ENCODE measurements around the gene TMEM69.
"Not testable (repeated sequence)": the region's sequence is repeated elsewhere in the genome, so short reads cannot be mapped to it uniquely, and the experiment has no call there.

TMEM69 gene, protein sequence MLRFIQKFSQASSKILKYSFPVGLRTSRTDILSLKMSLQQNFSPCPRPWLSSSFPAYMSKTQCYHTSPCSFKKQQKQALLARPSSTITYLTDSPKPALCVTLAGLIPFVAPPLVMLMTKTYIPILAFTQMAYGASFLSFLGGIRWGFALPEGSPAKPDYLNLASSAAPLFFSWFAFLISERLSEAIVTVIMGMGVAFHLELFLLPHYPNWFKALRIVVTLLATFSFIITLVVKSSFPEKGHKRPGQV

DNA sequence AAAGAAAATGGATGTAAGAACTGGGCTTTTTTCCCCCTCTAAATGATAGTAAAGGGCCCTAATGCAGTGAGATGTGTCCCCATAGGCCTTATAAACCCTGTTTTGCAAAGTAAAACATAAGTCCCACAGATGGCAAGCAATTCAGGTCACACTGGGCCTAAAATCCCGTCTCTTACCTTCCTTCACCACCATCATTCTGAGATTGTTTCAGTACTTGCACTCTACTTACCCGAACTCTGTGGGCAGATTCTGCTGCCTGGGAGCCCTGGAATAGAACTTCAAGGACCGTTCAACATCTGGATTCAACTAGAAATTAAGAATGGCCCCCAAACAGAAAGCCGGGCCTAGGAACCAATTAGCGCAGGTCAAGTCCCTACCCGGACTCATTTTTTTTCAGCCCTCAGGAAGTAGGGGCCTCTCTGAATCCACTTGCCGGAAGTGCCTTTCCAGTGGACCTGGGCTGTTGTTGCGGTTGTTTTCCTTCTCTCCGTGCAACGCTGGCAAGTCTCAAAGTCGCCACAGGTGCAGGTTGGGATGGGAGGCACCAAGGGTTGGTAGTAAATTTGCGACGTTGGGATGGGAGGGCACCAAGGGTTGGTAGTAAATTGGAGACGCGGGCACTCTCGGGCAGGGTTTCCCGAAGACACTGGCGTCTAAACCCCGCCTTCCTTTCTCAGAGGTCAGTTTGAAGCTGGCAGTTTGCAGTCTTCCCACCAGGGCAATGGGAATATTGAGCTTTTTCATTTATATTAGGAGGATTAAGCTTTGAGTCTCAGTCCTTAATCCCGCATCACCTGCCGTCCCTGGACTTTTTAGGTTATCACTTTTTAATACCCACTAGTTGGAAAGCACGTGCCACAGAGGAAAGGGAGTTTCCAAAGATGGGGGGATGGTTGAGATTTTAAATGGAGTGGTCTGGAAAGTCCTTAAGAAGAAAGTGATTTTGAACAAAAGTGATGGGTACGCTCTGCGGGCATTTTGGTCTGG, at the start of gene TMEM69:
TMEM69 (plus strand) TSS at position 428 of the 987 bp plus-strand sequence. CDS start 2,888 bp downstream, outside the sequence.
- DNase-seq (ENCODE audit: low read depth in 1 of 2, low spot score in 1 of 2) = peak; percentile 65 to 81

DNA sequence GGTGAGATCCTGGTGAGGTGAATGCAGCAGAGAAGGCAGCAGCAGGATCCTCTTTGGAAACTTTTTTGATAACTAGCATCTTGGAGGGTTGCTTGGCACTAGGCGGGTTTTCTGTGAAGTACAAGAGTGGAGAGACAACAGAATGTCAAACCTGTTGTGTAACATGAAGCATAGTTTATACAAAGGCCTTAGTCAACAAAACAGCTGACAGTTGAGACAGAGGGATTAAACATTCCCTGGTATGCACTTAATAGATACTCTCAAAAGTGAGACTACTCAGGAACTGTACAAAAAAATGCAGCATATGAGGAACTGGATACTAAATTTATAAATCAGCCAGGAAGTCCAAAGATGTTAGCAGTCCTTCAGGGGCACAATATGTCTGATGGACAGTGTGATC, 47.7 kb upstream of the TMEM69 start:
- DNase-seq (ENCODE audit: low read depth in 1 of 2, low spot score in 1 of 2) = no peak

DNA sequence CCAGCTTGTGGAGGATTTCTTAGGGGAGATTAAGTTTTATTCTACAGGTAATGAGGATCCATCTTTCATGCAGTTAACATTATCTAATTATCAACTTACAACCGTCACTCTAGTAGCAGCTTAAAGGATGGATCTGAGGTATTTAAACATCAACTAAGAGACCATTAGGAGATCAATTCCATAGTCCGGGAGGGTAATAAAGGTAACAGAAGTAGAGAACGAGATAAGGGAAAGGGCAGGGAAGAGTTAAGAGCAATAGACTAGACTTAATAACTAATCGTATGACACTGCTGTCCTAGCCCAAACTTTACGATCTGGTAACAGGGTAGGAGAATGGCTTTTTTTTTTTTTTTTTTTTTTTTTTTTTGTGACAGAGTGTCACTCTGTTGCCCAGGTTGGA, 44.7 kb upstream of the TMEM69 start:
- DNase-seq (ENCODE audit: low read depth in 1 of 2, low spot score in 1 of 2) = no peak

DNA sequence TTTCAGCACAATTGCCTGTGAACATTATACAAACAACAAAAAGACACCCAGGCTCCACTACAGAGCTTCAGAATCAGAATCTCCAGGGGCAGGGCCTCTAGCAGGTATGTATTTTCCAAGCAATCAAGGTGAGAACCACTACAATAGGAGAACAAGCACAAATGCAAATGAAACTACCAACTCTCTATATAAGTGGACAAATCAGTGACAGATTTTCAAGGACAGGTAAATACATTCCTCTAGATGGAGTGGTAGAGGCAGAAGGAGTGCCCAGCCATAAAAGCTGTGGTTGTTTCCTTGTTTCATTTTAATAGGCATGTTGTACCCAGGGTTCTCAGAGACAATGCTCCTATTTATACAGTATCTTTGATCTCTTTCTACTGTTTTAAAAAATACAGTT, 44.0 kb upstream of the TMEM69 start:
- DNase-seq (ENCODE audit: low read depth in 1 of 2, low spot score in 1 of 2) = no peak

DNA sequence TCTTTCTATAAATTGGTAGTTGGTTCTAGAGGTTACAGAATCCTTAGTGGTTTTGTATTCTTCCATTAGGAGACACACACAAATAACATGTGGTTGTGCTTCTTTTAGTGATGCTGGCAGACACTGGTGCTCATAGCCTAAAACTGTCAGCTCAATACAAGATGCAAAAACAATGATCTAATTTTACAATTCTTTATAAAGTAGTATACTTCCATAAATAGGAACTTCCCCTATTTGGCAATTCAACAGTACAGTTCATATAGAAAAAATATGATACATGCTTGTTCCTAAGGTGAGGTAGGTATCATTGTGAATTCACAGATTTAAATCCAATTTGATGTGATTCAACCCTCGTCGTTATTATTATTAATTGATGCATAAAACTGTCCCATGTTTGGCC, 43.3 kb upstream of the TMEM69 start:
- no peak for DNase-seq (ENCODE audit: low read depth in 1 of 2, low spot score in 1 of 2)

DNA sequence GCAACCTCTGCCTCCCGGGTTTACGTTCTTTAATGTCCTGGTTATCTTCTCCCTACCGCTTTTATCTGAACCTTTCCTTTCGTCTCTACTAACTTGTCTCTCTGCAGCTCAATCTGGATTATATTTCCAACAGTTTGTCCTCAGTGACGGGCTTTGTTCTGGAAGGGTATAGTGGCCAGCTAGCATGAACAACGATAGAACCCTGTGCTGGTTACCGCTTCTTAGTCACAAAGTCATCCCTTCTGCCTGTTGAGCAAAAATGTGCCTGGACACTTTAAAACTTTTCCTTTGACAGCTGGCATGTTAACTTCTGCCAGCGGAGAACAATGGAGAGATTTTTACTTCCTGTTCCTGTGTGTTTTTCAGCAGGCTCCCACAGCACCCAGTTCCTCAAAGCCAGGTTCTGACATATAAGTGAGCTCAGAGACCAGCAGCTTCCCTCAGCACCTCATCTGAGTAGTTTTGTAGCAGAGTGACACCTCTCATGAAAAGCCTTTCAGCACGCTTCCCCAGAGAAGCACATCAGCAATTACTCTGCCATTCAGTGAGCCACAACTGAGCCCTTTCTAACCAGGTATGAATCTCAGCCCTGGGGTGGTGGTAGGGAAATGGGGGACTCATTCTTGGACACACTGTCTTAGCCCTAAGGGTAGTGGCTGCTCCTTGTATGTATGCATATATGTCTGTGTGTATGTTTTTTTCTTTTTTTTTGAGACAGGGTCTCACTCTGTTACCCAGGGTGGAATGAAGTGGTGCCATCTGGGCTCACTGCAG, 40.5 kb upstream of the TMEM69 start:
- no peak for DNase-seq (ENCODE audit: low read depth in 1 of 2, low spot score in 1 of 2)

DNA sequence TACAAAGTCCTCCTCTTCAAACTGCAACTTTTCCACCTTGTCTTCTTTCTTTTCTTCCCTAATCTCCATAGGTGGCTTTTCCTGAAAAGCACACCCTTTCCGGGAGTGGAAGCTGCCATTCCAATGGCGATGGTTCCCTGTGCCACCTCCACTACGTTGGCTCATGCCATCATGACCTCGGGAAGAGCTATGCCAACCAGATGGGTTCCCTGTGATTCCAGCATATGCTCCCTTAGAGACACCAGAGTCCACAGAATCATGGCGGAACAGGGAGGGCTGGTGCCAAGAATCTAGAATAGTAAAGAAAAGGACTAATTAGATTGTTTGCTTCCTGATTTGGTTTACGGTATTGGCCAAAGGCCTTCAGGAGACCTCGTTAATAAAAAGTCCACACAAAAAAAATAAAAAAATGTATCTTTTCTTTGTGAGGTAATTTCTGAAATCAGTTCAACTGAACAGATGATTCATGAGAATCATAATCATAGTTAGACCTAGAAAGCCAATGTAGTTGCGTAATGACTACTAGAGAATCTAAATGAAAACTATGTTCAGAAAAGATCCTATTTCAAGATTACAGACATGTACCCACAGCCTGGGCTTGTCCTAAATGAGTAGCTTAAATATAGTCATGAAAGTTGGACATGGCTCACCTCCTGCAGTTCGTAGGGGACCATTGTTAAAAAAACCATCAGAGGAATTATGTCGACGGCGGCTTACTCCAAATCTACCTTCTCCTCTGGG, 33.3 kb upstream of the TMEM69 start:
- DNase-seq (ENCODE audit: low read depth in 1 of 2, low spot score in 1 of 2) = no peak

DNA sequence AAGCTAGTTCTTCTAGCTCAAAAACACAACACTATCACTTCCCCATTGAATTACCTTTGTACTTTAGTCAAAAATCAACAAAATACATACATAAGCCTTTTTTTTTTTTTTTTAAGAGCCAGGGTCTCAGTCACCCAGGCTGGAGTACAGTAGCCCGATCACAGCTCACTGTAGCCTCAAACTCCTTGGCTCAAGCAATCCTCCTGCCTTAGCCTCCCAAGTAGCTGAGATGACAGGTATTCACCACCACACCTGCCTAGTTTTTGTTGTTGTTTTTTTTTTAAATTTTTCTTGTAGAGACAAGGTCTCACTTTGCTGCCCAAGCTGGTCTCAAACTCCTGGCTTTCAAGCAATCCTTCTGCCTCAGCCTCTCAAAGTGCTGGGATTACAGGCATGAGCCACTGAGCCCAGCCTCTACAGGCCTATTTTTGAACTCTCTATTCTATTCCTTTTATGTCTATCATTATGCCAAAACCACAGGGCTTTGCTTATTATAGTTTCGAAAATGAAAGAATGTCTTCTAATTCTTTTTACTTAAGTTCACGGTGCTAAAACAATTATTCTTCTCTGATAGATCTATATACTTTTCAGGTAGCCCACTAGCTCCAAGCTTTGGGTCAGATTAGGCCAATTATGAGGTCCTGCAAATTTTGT, 31.3 kb upstream of the TMEM69 start:
- no peak for DNase-seq (ENCODE audit: low read depth in 1 of 2, low spot score in 1 of 2)

DNA sequence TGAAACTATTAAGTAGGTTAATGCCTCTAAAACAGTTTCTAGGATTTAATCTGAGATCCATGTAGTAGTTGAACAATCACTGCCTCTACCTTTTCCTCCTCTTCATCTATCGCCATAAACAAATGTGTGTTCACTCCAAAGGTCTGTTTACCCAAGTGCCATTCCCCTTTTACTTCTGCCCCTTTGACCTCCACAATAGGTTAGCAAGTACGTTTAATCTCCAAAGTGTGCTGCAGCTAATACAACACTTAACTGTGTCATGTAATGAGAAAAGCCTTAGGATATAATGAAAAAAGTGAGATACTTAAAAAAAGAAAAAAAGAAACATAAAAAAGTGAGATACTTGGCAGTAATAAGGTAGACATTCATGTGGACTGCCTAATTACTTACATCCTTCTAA, 29.8 kb upstream of the TMEM69 start:
- DNase-seq (ENCODE audit: low read depth in 1 of 2, low spot score in 1 of 2) = no peak

DNA sequence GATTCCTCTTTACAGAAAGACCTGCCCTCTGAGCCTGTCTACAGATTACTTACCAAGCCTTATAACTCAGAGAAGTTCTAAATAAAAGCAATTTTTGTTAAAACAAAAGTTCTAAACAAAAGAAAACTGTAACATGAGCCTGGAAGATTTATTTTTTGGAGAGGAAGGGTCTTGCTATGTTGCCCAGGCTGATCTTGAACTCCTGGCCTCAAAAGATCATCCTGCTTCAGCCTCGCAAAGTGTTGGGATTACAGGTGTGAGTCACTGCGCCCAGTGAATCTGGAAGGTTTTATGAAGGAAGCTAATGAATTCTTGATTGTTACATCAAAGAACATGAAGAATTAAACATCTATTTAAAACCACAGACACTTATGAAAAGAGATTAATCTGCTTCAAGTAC, 28.8 kb upstream of the TMEM69 start:
- no peak for DNase-seq (ENCODE audit: low read depth in 1 of 2, low spot score in 1 of 2)

DNA sequence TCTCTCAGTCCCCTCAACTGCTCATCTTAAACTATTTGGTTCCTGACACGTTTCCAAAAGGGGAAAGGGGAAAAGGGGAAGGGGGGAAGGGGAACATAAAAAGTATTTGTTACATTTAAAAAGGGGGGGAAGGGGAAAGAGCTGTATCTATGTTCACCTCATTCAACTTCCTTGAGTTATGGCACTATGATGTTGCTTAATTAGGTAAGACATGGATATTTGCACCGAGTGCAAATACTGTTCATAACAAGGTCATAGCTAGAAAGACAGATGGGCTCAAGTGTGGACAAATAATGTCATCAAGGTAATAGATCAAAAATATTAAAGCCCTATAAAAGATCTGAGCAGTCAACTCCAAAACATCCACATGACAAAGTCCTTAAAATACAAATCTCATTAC, 27.6 kb upstream of the TMEM69 start:
- DNase-seq (ENCODE audit: low read depth in 1 of 2, low spot score in 1 of 2) = no peak

DNA sequence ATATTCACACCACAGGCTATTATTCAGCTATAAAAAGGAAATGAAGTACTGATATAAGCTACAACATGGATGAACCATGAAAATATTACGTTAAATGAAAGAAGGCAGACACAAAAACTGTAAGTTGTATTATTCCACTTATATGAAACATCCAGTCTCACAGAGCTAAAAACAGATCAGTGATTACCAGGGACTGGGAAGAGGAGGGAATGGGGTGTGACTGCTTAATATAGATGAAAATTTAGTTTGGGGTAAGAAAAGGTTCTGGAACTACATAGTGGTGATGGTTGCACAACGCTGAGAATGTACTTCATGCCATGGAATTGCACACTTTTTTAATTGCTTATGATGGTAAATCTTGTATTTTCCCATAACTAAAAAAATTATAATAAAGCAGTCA, 21.1 kb upstream of the TMEM69 start:
- no peak for DNase-seq (ENCODE audit: low read depth in 1 of 2, low spot score in 1 of 2)

DNA sequence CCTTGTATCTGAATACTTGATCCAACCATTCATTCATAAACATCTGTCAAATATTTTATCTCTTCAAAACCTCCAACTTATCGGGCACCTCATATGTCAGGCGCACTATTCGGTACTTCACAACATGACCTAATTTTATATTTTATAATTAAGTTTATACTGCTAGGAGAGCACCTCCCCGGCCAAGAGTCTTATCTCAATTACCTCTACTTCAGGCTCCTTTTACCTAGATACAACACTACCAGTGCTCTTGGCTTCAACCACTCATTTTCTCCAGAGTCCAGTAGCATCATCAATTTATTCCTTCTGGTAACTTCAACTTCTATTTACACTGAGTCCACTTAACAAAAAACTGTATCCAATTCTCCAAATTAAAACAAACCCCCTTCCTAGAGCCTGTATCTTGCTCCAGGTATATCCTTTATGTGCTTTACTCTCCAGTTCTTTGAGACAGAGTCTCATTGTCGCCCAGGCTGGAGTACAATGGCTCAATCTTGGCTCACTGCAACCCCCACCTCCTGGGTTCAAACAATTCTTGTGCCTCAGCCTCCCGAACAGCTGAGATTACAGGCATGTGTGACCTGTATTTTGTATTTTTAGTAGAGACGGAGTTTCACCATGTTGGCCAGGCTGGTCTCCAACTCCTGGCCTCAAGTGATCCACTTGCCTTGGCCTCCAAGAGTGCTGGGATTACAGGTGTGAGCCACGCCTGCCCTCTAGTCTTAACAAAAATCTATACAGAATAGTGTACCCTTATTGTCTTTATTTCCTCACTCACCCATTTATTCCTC, 20.5 kb upstream of the TMEM69 start:
- DNase-seq (ENCODE audit: low read depth in 1 of 2, low spot score in 1 of 2) = no peak

DNA sequence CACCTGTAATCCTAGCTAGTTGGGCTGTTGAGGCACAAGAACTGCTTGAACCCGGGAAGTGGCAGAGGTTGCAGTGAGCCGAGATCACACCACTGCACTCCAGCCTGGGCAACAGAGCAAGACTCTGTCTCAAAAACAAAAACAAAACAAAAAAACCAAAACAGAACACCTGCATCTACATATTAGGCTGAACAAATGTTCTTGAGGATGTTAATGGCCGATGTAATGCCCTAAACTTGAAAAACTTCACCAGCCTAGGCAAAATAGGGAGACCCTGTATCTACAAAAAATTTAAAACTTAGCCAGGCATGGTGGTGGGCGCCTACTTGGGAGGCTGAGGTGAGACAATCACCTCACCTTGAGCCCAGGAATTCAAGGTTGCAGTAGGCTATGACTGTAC, 19.5 kb upstream of the TMEM69 start:
- no peak for DNase-seq (ENCODE audit: low read depth in 1 of 2, low spot score in 1 of 2)

DNA sequence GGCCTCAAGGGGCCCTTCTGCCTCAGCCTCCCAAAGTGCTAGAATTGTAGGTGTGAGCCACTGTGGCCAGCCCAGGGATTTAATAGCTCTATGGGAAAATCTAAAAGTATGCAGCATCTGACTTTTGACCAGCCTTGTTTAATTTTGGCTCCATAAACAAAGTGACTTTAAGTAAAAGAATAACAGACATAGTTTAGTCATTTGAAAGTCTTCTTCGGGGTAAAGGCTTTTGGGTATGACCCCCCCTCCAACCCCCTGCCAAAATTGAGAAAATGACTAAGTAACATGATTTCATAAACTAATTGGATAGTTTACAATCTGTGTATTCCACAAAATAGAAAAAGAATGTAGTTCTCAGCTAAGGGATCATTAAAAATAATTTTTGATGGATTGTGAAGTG, 18.6 kb upstream of the TMEM69 start:
- no peak for DNase-seq (ENCODE audit: low read depth in 1 of 2, low spot score in 1 of 2)

DNA sequence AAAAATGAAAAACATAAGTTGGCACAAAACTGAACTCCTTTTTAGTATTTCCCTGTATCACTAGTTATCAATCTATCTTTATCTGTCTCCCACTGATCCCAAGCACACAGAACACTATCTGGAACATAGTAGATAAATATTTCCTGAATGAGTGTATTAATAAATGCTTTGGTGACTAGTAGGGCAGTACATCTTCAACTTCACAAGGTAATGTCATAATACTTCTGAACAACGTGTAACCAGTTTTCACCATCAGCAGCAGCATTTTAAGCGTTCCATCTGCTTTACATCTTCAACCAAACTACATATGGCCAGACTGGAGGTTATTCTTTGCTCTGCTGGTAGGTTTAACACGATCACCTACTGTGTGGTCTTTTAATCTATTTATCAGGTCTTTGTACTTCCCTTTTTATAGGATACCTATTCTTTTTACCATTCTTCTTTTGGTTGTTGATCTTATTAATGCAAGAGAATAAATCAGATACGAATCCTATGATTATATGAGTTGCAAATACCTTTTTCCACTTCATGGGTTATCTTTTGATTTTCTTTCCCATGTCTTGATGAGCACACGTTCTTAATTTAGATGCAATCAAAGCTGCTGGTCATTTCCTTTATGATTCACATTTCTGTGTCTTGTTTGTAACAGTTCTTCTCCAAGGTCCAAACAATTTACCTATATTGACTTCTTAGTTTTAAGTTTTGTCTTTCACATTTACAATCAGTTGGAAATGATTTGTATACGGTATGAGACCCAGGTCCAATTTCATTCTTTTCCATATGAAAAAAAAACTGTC, 17.9 kb upstream of the TMEM69 start:
- no peak for DNase-seq (ENCODE audit: low read depth in 1 of 2, low spot score in 1 of 2)

DNA sequence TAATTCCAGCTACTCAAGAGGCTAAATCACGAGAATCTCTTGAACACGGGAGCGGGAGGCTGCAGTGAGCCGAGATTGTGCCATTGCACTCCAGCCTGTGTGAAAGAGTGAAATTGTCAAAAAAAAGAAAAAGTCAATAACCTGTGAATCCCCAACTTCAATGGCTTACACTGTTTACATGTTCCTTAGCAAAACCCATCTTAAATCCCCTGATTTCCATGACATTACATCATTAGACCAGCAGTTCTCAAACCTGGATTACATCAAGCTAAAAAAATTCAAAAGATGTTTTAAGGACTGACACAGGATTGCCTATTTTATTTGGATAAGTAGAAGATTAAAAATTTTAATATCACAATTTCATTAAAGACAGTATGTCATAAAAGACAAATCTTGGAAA, 14.0 kb upstream of the TMEM69 start:
- DNase-seq (ENCODE audit: low read depth in 1 of 2, low spot score in 1 of 2) = no peak

DNA sequence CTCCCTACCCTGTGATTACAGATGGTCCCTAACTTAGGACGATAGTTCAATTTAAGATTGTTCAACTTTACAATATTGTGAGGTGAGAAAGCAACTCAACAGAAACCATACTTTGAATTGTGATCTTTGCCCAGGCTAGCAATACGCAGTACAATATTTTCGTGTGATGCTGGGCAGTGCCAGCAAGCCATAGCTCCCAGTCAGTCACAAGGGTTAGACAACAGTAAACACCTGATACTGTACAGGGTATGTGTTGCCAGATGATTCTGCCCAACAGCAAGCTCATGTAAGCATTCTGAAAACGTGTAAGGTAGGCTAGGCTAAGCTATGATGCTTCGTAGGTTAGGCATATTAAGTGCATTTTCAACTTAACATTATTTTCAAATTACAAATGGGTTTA, 13.5 kb upstream of the TMEM69 start:
- DNase-seq (ENCODE audit: low read depth in 1 of 2, low spot score in 1 of 2) = no peak

DNA sequence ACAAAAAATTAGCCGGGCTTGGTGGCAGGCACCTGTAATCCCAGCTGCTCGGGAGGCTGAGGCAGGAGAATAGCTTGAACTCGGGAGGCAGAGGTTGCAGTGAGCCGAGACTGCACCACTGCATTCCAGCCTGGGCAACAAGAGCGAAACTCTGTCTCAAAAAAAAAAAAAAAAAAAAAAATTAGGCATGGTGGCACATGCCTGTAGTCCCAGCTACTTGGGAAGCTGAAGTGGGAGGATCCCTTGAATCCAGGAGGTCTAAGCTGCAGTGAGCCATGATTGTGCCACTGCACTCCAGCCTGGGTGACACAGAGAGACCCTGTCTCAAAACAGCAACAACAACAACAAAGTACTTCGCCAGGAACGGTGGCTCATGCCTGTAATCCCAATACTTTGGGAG, 11.4 kb upstream of the TMEM69 start:
- DNase-seq (ENCODE audit: low read depth in 1 of 2, low spot score in 1 of 2) = not testable (repeated sequence)

Data from activated CD4-positive, alpha-beta T cell treated with anti-CD3 and anti-CD28 coated beads, Interleukin-2, amount 50 U/mL, for 24 hours (primary cell).